K562 (cell line): ENCODE data around the gene CLEC17A. TPM values are rescaled to one million over a fixed set of nuclear protein-coding genes. Genes with fewer than 3 reads are reported as not detected.

ENCODE experiments used
- ATAC-seq: fragments of 200-7000 bp; cut with Tn5 transposase; 3 replicates; pipeline ENCODE4 v1.9.1; 2020; ENCODE audit warnings: moderate library complexity
- BruUV-seq: library from RNA; stranded (reverse); fragments of 400-500 nt; replicated peaks from 2 replicates; lab custom pipeline; 2021; lab: Mats Ljungman, UMichigan
- CTCF ChIA-PET: fragments of 300-600 bp; formaldehyde crosslinking; extraction: SDS; loops from one replicate; lab custom pipeline; 2021; ENCODE audit warnings: low intra/inter-chr PET ratio; lab: Yijun Ruan, JAX
- POLR2A ChIA-PET: fragments of 300-600, 350-650 bp; sonication (Branson Sonifier 250); formaldehyde crosslinking; extraction: SDS; loops from one replicate; lab custom pipeline; 2021; ENCODE audit warnings: antibody characterized with exemption, inconsistent platforms; lab: Yijun Ruan, JAX
- DNase-seq, 4 experiments: peaks; one replicate each; pipeline versions ENCODE4 v3.0.0 to v3.0.0-alpha.2; 2011 to 2018; ENCODE audit warnings: low spot score in 3 of 4, mixed read lengths in 3 of 4; ENCODE audit errors: extremely low read depth in 1 of 4
- FAIRE-seq: peaks from 2 replicates; lab custom pipeline; 2011; peaks lifted over from hg19 to GRCh38; lab: Jason Lieb, UNC
- H2AFZ ChIP-seq: 2 replicates; pipeline ENCODE4 v1.6.0; 2011; ENCODE audit warnings: low read depth, low read length, control low read depth, inconsistent platforms
- H3K27ac ChIP-seq: fragments of 200-600 bp; 3 replicates; pipeline ENCODE4 v1.8.0; 2011; ENCODE audit warnings: low read depth, mild to moderate bottlenecking, control low read depth, inconsistent platforms, low read length, moderate library complexity, mixed read lengths; ENCODE audit errors: extremely low read depth
- H3K27me3 ChIP-seq, 2 experiments: fragments of 300-600 bp in 1 of 2; 2 replicates in 1 of 2; 3 replicates in 1 of 2; pipeline versions ENCODE4 v1.6.0 to v1.8.0; 2011; ENCODE audit warnings: inconsistent platforms in 2 of 2, low read length in 2 of 2, mild to moderate bottlenecking in 1 of 2, mixed read lengths in 1 of 2, moderate library complexity in 1 of 2; ENCODE audit not compliant: control insufficient read depth in 2 of 2, insufficient read depth in 2 of 2
- H3K36me3 ChIP-seq: fragments of 300-600 bp; 3 replicates; pipeline ENCODE4 v1.8.0; 2011; ENCODE audit warnings: mild to moderate bottlenecking, low read length, inconsistent platforms; ENCODE audit not compliant: control insufficient read depth, insufficient read depth
- H3K4me1 ChIP-seq, 2 experiments: fragments of 200-600 bp in 1 of 2; replicated peaks in 1 of 2; 2 replicates in 1 of 2; 3 replicates in 1 of 2; pipeline versions ENCODE4 v1.5.1 to v1.8.0; 2011; ENCODE audit warnings: inconsistent platforms in 2 of 2, low read length in 2 of 2, mild to moderate bottlenecking in 1 of 2, mixed read lengths in 1 of 2, moderate library complexity in 1 of 2; ENCODE audit not compliant: control insufficient read depth in 2 of 2, insufficient read depth in 2 of 2
- H3K4me2 ChIP-seq: 2 replicates; pipeline ENCODE4 v1.6.1; 2011; ENCODE audit warnings: low read length, control low read depth, inconsistent platforms, mixed read lengths; ENCODE audit not compliant: insufficient read depth
- H3K4me3 ChIP-seq: fragments of 200-600 bp; sonication (generic), shearing (Covaris generic); 2 replicates; pipeline ENCODE4 v1.5.1; 2016; ENCODE audit warnings: control low read depth, inconsistent platforms
- H3K79me2 ChIP-seq: fragments of 200-600 bp; 3 replicates; pipeline ENCODE4 v1.8.0; 2011; ENCODE audit warnings: low read length, inconsistent platforms; ENCODE audit not compliant: control insufficient read depth, insufficient read depth
- H3K9ac ChIP-seq, 2 experiments: 2 replicates each; pipeline versions ENCODE4 v1.6.0 to v1.6.1; 2011; ENCODE audit warnings: low read depth in 2 of 2, low read length in 2 of 2, control low read depth in 1 of 2, inconsistent platforms in 1 of 2, mild to moderate bottlenecking in 1 of 2, mixed read lengths in 1 of 2; ENCODE audit not compliant: insufficient read depth in 1 of 2
- H3K9me1 ChIP-seq: one replicate; pipeline ENCODE4 v1.6.0; 2011; ENCODE audit warnings: inconsistent platforms, mild to moderate bottlenecking, low read length, moderate library complexity; ENCODE audit not compliant: control insufficient read depth, insufficient read depth
- H3K9me3 ChIP-seq: replicated peaks from 2 replicates; pipeline ENCODE4 v1.5.1; 2011; ENCODE audit warnings: low read depth, low read length, inconsistent platforms; ENCODE audit not compliant: control insufficient read depth, insufficient read depth
- H4K20me1 ChIP-seq: replicated peaks from 2 replicates; pipeline ENCODE4 v1.6.1; 2011; ENCODE audit warnings: low read length, inconsistent platforms, mixed read lengths; ENCODE audit not compliant: control insufficient read depth, insufficient read depth
- CHAMP1 ChIP-seq: fragments of 450-650 bp; IDR thresholded peaks from 2 replicates; pipeline ENCODE4 v1.6.1; 2016; ENCODE audit warnings: mild to moderate bottlenecking
- HNRNPUL1 ChIP-seq: fragments of 200-400 bp; formaldehyde crosslinking; IDR thresholded peaks from 2 replicates; pipeline ENCODE4 v1.6.1; 2017; ENCODE audit warnings: low read length
- MTA1 ChIP-seq: fragments of 450-650 bp; IDR thresholded peaks from 2 replicates; pipeline ENCODE4 v1.6.1; 2017; ENCODE audit warnings: borderline replicate concordance
- POLR2AphosphoS2 ChIP-seq: IDR thresholded peaks from 2 replicates; pipeline ENCODE4 v1.6.1; 2012; ENCODE audit warnings: low read length, improper control_type of control experiment
- TAF1 ChIP-seq: IDR thresholded peaks from 2 replicates; pipeline ENCODE4 v1.6.1; 2011; ENCODE audit warnings: mild to moderate bottlenecking, low read length, moderate library complexity; ENCODE audit not compliant: insufficient read depth, control insufficient read depth, severe bottlenecking; ENCODE audit errors: extremely low read depth
- WGBS: fragments of 100-300 bp; shearing (Covaris generic); methylation state at CpG from one replicate; pipeline ENCODE4 v1.1.6; 2016; ENCODE audit warnings: low coverage, mixed read lengths; ENCODE audit not compliant: insufficient coverage; ENCODE audit errors: missing lambda C conversion rate; 5-methylcytosine and 5-hydroxymethylcytosine counted together
- in situ Hi-C: fragments of 300-500 bp; cut with MboI; formaldehyde crosslinking; loops from 4 replicates; pipeline ENCODE4 v1.15.0; 2018; ENCODE audit warnings: inconsistent platforms, mixed read lengths
- intact Hi-C: fragments of 100-400 bp; cut with micrococcal nuclease; formaldehyde crosslinking; loops from 2 replicates; pipeline ENCODE4 v1.14.2; 2022
- polyA plus RNA-seq, 8 experiments: library from polyadenylated mRNA; depleted of rRNA in 4 of 8; stranded (reverse) in 5 of 8; unstranded in 3 of 8; fragments of >200 nt; fragmentation: Nextera tagmentation in 2 of 8; fragmentation: Illumina TruSeq in 1 of 8; extraction: Ambion mirVana in 2 of 8; extraction: Trizol in 1 of 8; gene quantifications; 2 replicates each; pipeline versions ENCODE4 v1.2.1 to v1.2.3, GENCODE V29; 2011 to 2014; ENCODE audit warnings: inconsistent platforms in 1 of 8, missing spikeins in 1 of 8
- total RNA-seq, 7 experiments: library from RNA; depleted of rRNA in 6 of 7; stranded (reverse); fragments of >200 nt in 6 of 7; fragmentation: Illumina TruSeq in 2 of 7; extraction: Trizol in 2 of 7; gene quantifications; 2 replicates each; pipeline versions ENCODE4 v1.2.1 to v1.2.3, GENCODE V29; 2011 to 2021; ENCODE audit warnings: low replicate concordance in 1 of 7
- TF ChIP-seq, protein P1 (sequence below): sonication (generic); formaldehyde crosslinking; IDR thresholded peaks from 2 replicates; pipeline ENCODE4 v1.9.0; 2022; ENCODE audit warnings: mild to moderate bottlenecking, missing genetic modification reagents

The CLEC17A gene
- total and polyA plus RNA-seq, 9 of the 15 experiments (the other 6 are each of a cell fraction or from before 2014, with no cell fraction given) = 0.03 TPM; not detected in 8

GRCh38 chr19:14603990-14604387 lies 21.1 kb downstream of the CLEC17A start:
- H3K36me3 ChIP-seq = no peaks in the 10 kb centered on the region
- POLR2A ChIA-PET = interaction anchor here (0.9 kb wide), 1 partner anchor 11 kb away, joined by 3 read pairs; no protein-coding TSS in a partner anchor

More at GRCh38 chr19:14603990-14604387, 21.1 kb downstream of the CLEC17A start:
- Histone ChIP-seq H3K27ac (no peak overlapping the region), H3K4me1 (no peaks in the 10 kb centered on the region), H4K20me1 (no peaks in the 10 kb centered on the region), H3K4me3 (no peak overlapping the region), H3K9me3 (no peaks in the 10 kb centered on the region), H3K27me3 (peaks cover 16 to 30% of the 10 kb centered on the region in 2 experiments), H2AFZ (no peak overlapping the region), H3K79me2 (no peaks in the 10 kb centered on the region), H3K9me1 (no peaks in the 10 kb centered on the region), H3K9ac (no peak overlapping the region), H3K4me2 (no peak overlapping the region)
- in situ Hi-C loops = no loop called here
- BruUV-seq = no TSS peak
- DNase-seq (no peak), ATAC-seq (no peak), FAIRE-seq (no peak)
- no peak for TF ChIP-seq CHAMP1
- no peak for TF ChIP-seq TAF1
- TF ChIP-seq POLR2AphosphoS2 = no peak
- no peak for TF ChIP-seq HNRNPUL1
- TF ChIP-seq, protein P1, sequence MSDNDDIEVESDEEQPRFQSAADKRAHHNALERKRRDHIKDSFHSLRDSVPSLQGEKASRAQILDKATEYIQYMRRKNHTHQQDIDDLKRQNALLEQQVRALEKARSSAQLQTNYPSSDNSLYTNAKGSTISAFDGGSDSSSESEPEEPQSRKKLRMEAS (CRISPR knock-in tag) = no peak
- TF ChIP-seq MTA1 = no peak
- CTCF ChIA-PET = no interaction called here
- 21% methylated on average over 2 of the region's 2 CpGs for WGBS
- intact Hi-C loops = no loop called here
